ENCODE results near the gene C2orf80.
"Not testable (repeated sequence)": the region's sequence is repeated elsewhere in the genome, so short reads cannot be mapped to it uniquely, and the experiment has no call there.

C2orf80 gene

GRCh38 chr2:208135794-208136715, 53.8 kb downstream of the C2orf80 start:
- no peak for DNase-seq (ENCODE audit: low spot score)

GRCh38 chr2:208134928-208135586, 54.8 kb downstream of the C2orf80 start:
- DNase-seq (ENCODE audit: low spot score): no peak

GRCh38 chr2:208130712-208131110, 59.1 kb downstream of the C2orf80 start:
- DNase-seq (ENCODE audit: low spot score): no peak

GRCh38 chr2:208129744-208130711, 59.8 kb downstream of the C2orf80 start, which contains the start of gene CRYGC:
TSS of gene CRYGC (minus strand) at chr2:208129828. CDS start at chr2:208129792, 36 bp downstream.
- no peak for DNase-seq (ENCODE audit: low spot score)

- no peak for DNase-seq (ENCODE audit: low spot score)
Measured at GRCh38 chr2:208128136-208128535, 61.7 kb downstream of the C2orf80 start.

GRCh38 chr2:208127090-208127489, 62.7 kb downstream of the C2orf80 start:
- no peak for DNase-seq (ENCODE audit: low spot score)

GRCh38 chr2:208125251-208125650, 64.6 kb downstream of the C2orf80 start:
- DNase-seq (ENCODE audit: low spot score): no peak

- not testable (repeated sequence) for DNase-seq (ENCODE audit: low spot score)
Measured at GRCh38 chr2:208124013-208124715, 65.7 kb downstream of the C2orf80 start, which contains the start of gene CRYGD. TSS of gene CRYGD (minus strand) at chr2:208124524. CDS start at chr2:208124473, 51 bp downstream.

- no peak for DNase-seq (ENCODE audit: low spot score)
Measured at GRCh38 chr2:208122248-208122647, 67.6 kb downstream of the C2orf80 start.

GRCh38 chr2:208118918-208119317, 70.9 kb downstream of the C2orf80 start:
- DNase-seq (ENCODE audit: low spot score): no peak

- DNase-seq (ENCODE audit: low spot score): not testable (repeated sequence)
Measured at GRCh38 chr2:208117390-208117789, 72.4 kb downstream of the C2orf80 start.

All from AG20443 (cell line).